ENCODE data around the gene SLC16A12. TPM values are rescaled to one million over a fixed set of nuclear protein-coding genes. Genes with fewer than 3 reads are reported as not detected.

The SLC16A12 gene
- total and polyA plus RNA-seq, 4 donors: 3.2 to 31.2 (median 8.0) TPM

DNA sequence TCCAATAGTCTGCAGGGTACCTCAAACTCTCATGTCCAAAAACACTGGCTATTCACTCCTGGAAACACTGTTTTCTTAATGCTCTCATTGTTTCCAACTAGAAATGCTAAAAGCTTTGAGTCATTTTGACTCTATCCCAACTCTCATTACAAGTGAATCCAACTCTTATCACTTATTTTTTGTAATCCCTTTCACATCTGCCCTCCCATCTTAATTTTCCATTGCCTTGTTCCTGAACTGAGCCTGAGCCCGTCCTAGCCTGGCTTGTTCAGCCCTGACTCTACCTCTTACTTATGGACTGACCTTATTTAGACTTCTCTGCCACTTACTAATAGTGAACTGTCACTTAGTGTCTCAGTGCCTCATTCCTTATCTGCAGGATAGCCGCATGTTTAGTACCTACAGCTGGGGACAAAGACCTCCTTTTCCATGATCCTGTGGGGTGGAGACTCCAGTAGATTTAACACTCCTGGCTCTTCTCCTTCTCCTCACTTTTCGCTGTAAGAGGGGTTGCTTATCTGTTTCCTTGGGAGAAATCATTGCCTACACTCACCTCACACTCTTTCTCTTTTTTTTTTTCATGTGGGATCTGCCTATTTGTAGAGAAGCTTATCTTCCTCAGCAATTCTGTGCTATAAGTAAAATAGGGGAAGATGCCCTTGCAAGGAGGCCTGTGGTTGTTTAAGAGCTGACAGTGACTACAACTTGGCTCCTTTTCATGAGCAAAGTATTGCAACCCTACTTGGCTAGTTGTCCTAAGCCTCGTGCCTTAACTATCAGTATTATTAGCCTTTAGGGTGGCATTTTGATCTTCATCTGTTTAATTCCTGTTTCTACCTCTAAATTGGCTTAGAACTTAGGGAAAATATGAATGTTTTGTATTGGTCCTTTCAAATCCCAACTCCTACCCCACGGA lies 56.4 kb downstream of the SLC16A12 start:
- no peak for DNase-seq (ENCODE audit: low read depth in 4 of 6, low spot score in 6 of 6)
- no peaks in the 10 kb centered on the region for H3K27me3 ChIP-seq (ENCODE audit: control insufficient read depth, insufficient read depth, low read length)
- H3K27ac ChIP-seq (ENCODE audit: low read depth, low read length): peak overlapping the region; percentile 67
- 55% methylated on average over 1 of the region's 5 CpGs for WGBS (ENCODE audit: insufficient coverage)
- H3K36me3 ChIP-seq (ENCODE audit: control insufficient read depth, insufficient read depth, low read length): no peaks in the 10 kb centered on the region
- no peak overlapping the region for H3K4me3 ChIP-seq (ENCODE audit: low read depth, low read length)
- H3K9me3 ChIP-seq (ENCODE audit: control insufficient read depth, insufficient read depth, low read length): no peaks in the 10 kb centered on the region
- H3K4me1 ChIP-seq (ENCODE audit: control insufficient read depth, insufficient read depth, low read length): peaks cover 12% of the 10 kb centered on the region

DNA sequence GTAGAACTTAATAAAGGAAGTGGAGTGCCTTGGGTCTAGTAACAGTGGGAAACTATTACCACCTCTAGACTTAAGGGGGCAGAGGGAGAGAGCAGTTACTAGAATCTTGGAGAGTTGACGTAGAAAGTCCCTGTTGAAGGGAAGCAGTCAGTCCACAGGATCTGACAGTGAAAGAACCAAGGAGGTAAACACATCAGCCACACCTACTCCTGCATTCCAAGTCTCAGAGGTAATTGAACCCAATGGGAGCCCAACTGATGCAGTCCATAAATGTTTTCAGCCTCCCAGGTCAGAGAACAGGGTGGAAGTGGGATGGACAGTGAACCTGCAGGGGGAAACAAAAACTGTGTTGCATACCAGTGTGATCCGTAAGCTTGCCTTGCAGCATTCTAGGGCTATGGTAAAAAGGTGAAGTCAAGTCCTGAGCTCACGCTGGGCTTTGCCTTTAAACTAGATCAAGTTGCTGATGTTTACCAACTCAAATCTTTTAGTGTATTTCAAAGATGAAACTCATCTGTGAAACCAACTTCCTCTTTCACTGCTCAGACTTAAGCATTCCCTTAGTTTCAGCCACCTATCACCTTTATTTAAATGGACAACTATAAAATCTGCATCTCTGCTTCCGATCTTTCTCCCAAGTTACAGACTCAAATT lies 57.2 kb downstream of the SLC16A12 start:
- 83% methylated on average over 2 of the region's 4 CpGs for WGBS (ENCODE audit: insufficient coverage)
- no peaks in the 10 kb centered on the region for H3K36me3 ChIP-seq (ENCODE audit: control insufficient read depth, insufficient read depth, low read length)
- peak in 1 of 6 donors; percentile 40 for DNase-seq (ENCODE audit: low read depth in 4 of 6, low spot score in 6 of 6)
- H3K4me3 ChIP-seq (ENCODE audit: low read depth, low read length): no peak overlapping the region
- H3K4me1 ChIP-seq (ENCODE audit: control insufficient read depth, insufficient read depth, low read length): peaks cover 12% of the 10 kb centered on the region
- H3K27ac ChIP-seq (ENCODE audit: low read depth, low read length): peak overlapping the region; percentile 67
- no peaks in the 10 kb centered on the region for H3K9me3 ChIP-seq (ENCODE audit: control insufficient read depth, insufficient read depth, low read length)
- H3K27me3 ChIP-seq (ENCODE audit: control insufficient read depth, insufficient read depth, low read length): no peaks in the 10 kb centered on the region

DNA sequence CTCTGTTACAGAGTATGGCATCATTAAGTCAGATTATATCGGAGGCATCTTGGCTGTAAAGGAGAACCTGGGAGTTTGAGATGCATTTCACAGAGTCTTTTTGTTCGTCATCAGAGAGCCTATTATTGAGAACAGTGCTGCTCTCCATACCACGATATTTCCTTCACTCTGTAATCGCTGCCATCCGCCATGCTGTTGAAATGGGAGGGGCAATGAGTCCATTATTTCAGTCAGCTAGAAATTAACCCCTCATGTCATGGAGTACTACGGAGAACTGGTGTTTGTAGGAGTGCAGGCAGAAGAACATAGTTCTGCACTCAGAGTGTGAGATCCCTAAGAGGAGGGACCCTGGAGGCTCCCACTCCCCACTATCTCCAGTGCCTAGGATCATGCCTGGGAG lies 59.2 kb downstream of the SLC16A12 start:
- Histone ChIP-seq H3K4me1 (ENCODE audit: control insufficient read depth, insufficient read depth, low read length) (peaks cover 14% of the 10 kb centered on the region), H3K4me3 (ENCODE audit: low read depth, low read length) (peak overlapping the region; percentile 20), H3K9me3 (ENCODE audit: control insufficient read depth, insufficient read depth, low read length) (no peaks in the 10 kb centered on the region), H3K27me3 (ENCODE audit: control insufficient read depth, insufficient read depth, low read length) (no peaks in the 10 kb centered on the region), H3K36me3 (ENCODE audit: control insufficient read depth, insufficient read depth, low read length) (no peaks in the 10 kb centered on the region), H3K27ac (ENCODE audit: low read depth, low read length) (peak overlapping the region; percentile 92)
- no CpG with 5 or more reads among the region's 6 CpGs for WGBS (ENCODE audit: insufficient coverage)
- peak in 4 of 6 donors; percentile 20 to 65 (median 46) for DNase-seq (ENCODE audit: low read depth in 4 of 6, low spot score in 6 of 6)

DNA sequence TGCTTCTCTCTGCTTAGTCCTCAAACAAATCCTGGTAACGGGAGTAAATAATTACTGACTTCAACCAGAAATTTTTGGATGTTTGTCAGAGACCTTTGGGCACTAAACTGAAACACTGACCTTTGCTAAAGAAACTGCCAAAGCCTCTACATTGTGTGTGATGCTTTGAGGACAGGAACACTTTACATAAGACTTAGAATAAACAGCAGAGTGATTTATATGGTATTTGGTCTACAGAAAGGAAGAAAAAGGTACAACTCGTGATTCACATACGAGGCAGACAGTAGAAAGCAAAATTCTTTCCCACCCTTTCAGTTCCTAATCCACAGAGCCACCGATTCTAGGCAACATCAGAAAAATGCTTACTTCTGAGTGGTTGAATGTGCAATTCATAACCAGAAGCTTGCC lies 59.8 kb downstream of the SLC16A12 start:
- H3K4me3 ChIP-seq (ENCODE audit: low read depth, low read length): peak overlapping the region; percentile 20
- no peaks in the 10 kb centered on the region for H3K27me3 ChIP-seq (ENCODE audit: control insufficient read depth, insufficient read depth, low read length)
- no peaks in the 10 kb centered on the region for H3K9me3 ChIP-seq (ENCODE audit: control insufficient read depth, insufficient read depth, low read length)
- DNase-seq (ENCODE audit: low read depth in 4 of 6, low spot score in 6 of 6): peak in 5 of 6 donors; percentile 31 to 71 (median 56)
- H3K36me3 ChIP-seq (ENCODE audit: control insufficient read depth, insufficient read depth, low read length): no peaks in the 10 kb centered on the region
- peaks cover 14% of the 10 kb centered on the region for H3K4me1 ChIP-seq (ENCODE audit: control insufficient read depth, insufficient read depth, low read length)
- no CpG with 5 or more reads among the region's 4 CpGs for WGBS (ENCODE audit: insufficient coverage)
- H3K27ac ChIP-seq (ENCODE audit: low read depth, low read length): peak overlapping the region; percentile 92

DNA sequence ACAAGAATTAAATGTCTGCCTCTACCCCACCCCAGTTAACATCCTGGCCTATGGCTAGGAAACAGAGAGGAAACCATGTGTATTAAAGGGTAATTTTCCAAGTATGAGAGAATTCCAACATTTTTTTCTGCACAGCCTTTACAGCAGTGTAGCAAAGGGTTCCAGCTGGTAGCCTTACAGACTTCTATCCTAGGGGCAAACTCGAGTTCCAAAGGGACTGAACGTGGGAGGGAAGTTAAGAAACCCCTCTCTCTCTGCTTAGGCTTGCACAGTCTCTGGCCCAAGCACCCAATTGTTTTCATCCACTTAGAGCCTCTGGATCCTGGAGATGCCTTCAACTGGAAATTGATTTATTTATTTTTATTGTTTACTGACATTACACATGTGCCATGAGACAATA lies 60.3 kb downstream of the SLC16A12 start:
- H3K36me3 ChIP-seq (ENCODE audit: control insufficient read depth, insufficient read depth, low read length): no peaks in the 10 kb centered on the region
- H3K27me3 ChIP-seq (ENCODE audit: control insufficient read depth, insufficient read depth, low read length): no peaks in the 10 kb centered on the region
- peak in 2 of 6 donors; percentile 54 to 70 for DNase-seq (ENCODE audit: low read depth in 4 of 6, low spot score in 6 of 6)
- H3K4me1 ChIP-seq (ENCODE audit: control insufficient read depth, insufficient read depth, low read length): peaks cover 14% of the 10 kb centered on the region
- H3K4me3 ChIP-seq (ENCODE audit: low read depth, low read length): no peak overlapping the region
- H3K9me3 ChIP-seq (ENCODE audit: control insufficient read depth, insufficient read depth, low read length): no peaks in the 10 kb centered on the region
- no CpG with 5 or more reads among the region's 2 CpGs for whole genome bisulfite sequencing (ENCODE audit: insufficient coverage)
- H3K27ac ChIP-seq (ENCODE audit: low read depth, low read length): peak overlapping the region; percentile 92

DNA sequence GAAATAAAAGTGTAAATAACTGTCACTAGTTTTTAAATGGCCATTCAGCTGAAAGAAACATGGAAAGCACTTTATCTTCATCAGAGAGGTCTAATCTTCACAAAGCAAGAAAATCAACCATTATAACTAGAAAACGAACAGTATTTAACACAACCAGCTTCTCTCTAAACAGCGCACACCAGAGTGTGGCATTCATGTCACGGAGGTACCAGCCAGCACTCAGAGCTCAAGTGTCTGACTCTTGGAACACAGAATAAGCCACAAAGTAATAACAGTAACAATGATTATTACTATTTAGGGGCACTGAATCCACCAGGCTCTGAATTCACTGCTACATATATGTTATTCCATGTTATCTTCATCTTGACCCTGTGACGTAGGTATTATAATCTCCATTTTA lies 60.9 kb downstream of the SLC16A12 start:
- no CpG with 5 or more reads among the region's 4 CpGs for WGBS (ENCODE audit: insufficient coverage)
- peak in 2 of 6 donors; percentile 27 to 34 for DNase-seq (ENCODE audit: low read depth in 4 of 6, low spot score in 6 of 6)

DNA sequence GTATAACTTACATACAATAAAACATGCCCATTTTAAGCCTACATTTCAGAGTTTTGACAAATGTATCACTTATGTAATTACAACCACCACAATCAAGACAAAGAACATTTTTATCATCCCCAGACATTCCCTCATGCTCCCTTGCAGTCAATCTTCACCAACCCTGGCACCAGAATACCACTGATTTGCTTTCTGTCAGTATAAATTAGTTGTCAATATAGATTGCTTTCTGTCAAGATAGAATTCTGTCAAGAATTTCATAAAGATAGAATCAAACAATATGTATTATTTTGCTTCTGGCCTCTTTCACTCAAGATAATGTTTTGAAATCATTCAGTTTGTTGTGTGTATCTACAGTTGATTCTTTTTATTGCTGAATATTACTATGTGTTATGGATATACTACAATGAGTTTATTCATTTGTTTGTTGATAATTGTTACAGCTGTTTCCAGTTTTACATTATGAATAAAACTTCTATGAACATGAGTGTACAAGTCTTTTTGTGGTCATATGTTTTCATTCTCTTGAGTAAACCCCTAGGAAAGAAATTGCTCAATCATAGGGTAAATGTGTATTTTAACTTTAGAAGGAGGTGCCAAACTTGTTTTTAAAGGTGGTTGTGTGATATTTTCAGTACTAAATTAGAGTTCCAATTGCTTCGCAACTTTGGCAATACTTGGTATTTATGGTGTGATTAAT lies 64.1 kb downstream of the SLC16A12 start:
- Histone ChIP-seq H3K9me3 (ENCODE audit: control insufficient read depth, insufficient read depth, low read length) (no peaks in the 10 kb centered on the region), H3K27ac (ENCODE audit: low read depth, low read length) (no peak overlapping the region), H3K4me3 (ENCODE audit: low read depth, low read length) (no peak overlapping the region), H3K4me1 (ENCODE audit: control insufficient read depth, insufficient read depth, low read length) (peaks cover 8% of the 10 kb centered on the region), H3K27me3 (ENCODE audit: control insufficient read depth, insufficient read depth, low read length) (no peaks in the 10 kb centered on the region), H3K36me3 (ENCODE audit: control insufficient read depth, insufficient read depth, low read length) (no peaks in the 10 kb centered on the region)
- DNase-seq (ENCODE audit: low read depth in 4 of 6, low spot score in 6 of 6): no peak
- WGBS (ENCODE audit: insufficient coverage): no CpG with 5 or more reads among the region's 1 CpG

More for the DNA sequence above, 60.9 kb downstream of the SLC16A12 start:
- H3K4me1 ChIP-seq (ENCODE audit: control insufficient read depth, insufficient read depth, low read length): peaks cover 14% of the 10 kb centered on the region
- no peaks in the 10 kb centered on the region for H3K36me3 ChIP-seq (ENCODE audit: control insufficient read depth, insufficient read depth, low read length)
- peak overlapping the region; percentile 92 for H3K27ac ChIP-seq (ENCODE audit: low read depth, low read length)
- H3K9me3 ChIP-seq (ENCODE audit: control insufficient read depth, insufficient read depth, low read length): no peaks in the 10 kb centered on the region
- no peak overlapping the region for H3K4me3 ChIP-seq (ENCODE audit: low read depth, low read length)
- H3K27me3 ChIP-seq (ENCODE audit: control insufficient read depth, insufficient read depth, low read length): no peaks in the 10 kb centered on the region

DNA sequence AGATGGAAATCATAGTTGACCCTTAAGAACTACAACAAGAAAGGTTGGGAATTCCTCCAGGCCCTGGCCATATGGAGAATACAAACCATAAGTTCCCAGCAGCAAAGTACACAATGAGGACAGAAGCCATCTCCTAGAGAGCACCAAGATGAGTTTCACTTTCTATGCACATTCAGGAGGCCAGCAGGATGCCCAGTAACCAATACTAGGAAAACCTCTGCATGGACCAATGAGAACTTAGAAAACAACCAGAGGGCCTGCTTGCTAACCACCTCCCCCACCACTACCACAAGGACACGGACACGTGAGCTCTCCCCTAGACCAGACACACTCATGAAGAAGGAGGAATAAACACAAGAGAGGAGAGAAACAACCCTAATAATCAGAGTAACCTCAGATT lies 64.8 kb downstream of the SLC16A12 start:
- no CpG with 5 or more reads among the region's 2 CpGs for WGBS (ENCODE audit: insufficient coverage)
- Histone ChIP-seq H3K27me3 (ENCODE audit: control insufficient read depth, insufficient read depth, low read length) (no peaks in the 10 kb centered on the region), H3K4me3 (ENCODE audit: low read depth, low read length) (no peak overlapping the region), H3K27ac (ENCODE audit: low read depth, low read length) (no peak overlapping the region), H3K36me3 (ENCODE audit: control insufficient read depth, insufficient read depth, low read length) (no peaks in the 10 kb centered on the region), H3K9me3 (ENCODE audit: control insufficient read depth, insufficient read depth, low read length) (no peaks in the 10 kb centered on the region), H3K4me1 (ENCODE audit: control insufficient read depth, insufficient read depth, low read length) (peaks cover 7% of the 10 kb centered on the region)
- no peak for DNase-seq (ENCODE audit: low read depth in 4 of 6, low spot score in 6 of 6)

DNA sequence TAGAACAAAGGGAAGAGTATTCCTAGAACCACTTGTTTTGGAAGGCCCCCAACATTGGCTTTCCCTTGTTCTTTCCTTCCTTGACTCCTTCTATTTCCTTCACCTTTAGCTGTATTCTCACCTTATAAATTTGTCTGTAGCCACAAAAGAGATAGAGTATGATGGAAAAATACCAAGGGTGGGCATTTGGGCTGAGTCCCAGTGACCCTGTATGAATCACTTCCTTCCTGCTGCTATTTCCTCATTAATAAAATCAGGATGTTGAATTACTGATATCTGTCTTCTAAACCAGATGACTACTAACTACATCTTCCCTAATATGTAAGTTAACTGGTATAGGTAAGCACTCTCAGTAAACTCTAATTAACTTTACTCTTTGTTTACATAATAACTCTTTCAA lies 65.9 kb downstream of the SLC16A12 start:
- no peaks in the 10 kb centered on the region for H3K36me3 ChIP-seq (ENCODE audit: control insufficient read depth, insufficient read depth, low read length)
- DNase-seq (ENCODE audit: low read depth in 4 of 6, low spot score in 6 of 6): no peak
- no peak overlapping the region for H3K4me3 ChIP-seq (ENCODE audit: low read depth, low read length)
- no peaks in the 10 kb centered on the region for H3K9me3 ChIP-seq (ENCODE audit: control insufficient read depth, insufficient read depth, low read length)
- H3K27me3 ChIP-seq (ENCODE audit: control insufficient read depth, insufficient read depth, low read length): no peaks in the 10 kb centered on the region
- peaks cover 5% of the 10 kb centered on the region for H3K4me1 ChIP-seq (ENCODE audit: control insufficient read depth, insufficient read depth, low read length)
- no peak overlapping the region for H3K27ac ChIP-seq (ENCODE audit: low read depth, low read length)
